Neural progenitor cell (in vitro differentiated cells): ENCODE measurements around the gene ARHGAP8.

ENCODE experiments used
- CTCF ChIP-seq: fragments of 200-600 bp; sonication (generic); IDR thresholded peaks from 2 replicates; pipeline ENCODE4 v1.5.1; 2017; ENCODE audit warnings: antibody characterized with exemption, mild to moderate bottlenecking
- EZH2phosphoT487 ChIP-seq: fragments of 200-600 bp; sonication (generic); IDR thresholded peaks from 2 replicates; pipeline ENCODE4 v1.6.1; 2017; ENCODE audit warnings: antibody characterized with exemption

GRCh38 chr22:44890416-44891292 lies 138.3 kb downstream of the ARHGAP8 start:
- TF ChIP-seq CTCF: no peak
- no peak for TF ChIP-seq EZH2phosphoT487
